Activated CD4-positive, alpha-beta T cell treated with anti-CD3 and anti-CD28 coated beads, Interleukin-2, amount 10 ng/mL, durations not matched to agents 7 days and 5 days (primary cell): ENCODE data around the gene CDH26. TPM values are rescaled to one million over a fixed set of nuclear protein-coding genes. Genes with fewer than 3 reads are reported as not detected.

Experiments
- CTCF ChIA-PET: fragments of 350-600 bp; sonication (Branson Sonifier 250); formaldehyde crosslinking; loops from one replicate; lab custom pipeline; 2021; ENCODE audit warnings: antibody characterized with exemption; lab: Charles Lee
- POLR2A ChIA-PET: fragments of 350-600 bp; sonication (Branson Sonifier 250); formaldehyde crosslinking; loops from one replicate; lab custom pipeline; 2021; ENCODE audit warnings: antibody characterized with exemption; lab: Charles Lee
- DNase-seq: peaks from one replicate; pipeline ENCODE4 v3.0.0-alpha.2; 2020
- H3K27ac Mint-ChIP-seq: one replicate; pipeline ENCODE4 v1.8.0; 2021; ENCODE audit warnings: mild to moderate bottlenecking, moderate library complexity, mixed read lengths
- H3K27me3 Mint-ChIP-seq: one replicate; pipeline ENCODE4 v1.8.0; 2021; ENCODE audit warnings: mixed read lengths
- H3K36me3 Mint-ChIP-seq: one replicate; pipeline ENCODE4 v1.8.0; 2021; ENCODE audit warnings: low read depth, mixed read lengths
- H3K4me1 Mint-ChIP-seq: one replicate; pipeline ENCODE4 v1.8.0; 2021; ENCODE audit warnings: mixed read lengths
- H3K4me3 Mint-ChIP-seq: one replicate; pipeline ENCODE4 v1.8.0; 2021; ENCODE audit warnings: mild to moderate bottlenecking, moderate library complexity, mixed read lengths
- H3K9me3 Mint-ChIP-seq: one replicate; pipeline ENCODE4 v1.8.0; 2021; ENCODE audit warnings: mixed read lengths
- total RNA-seq, 2 experiments: library from RNA; stranded (reverse); gene quantifications; one replicate each; pipeline ENCODE4 v1.2.3, GENCODE V29; 2021

The CDH26 gene
- total RNA-seq, 2 experiments from 2014 or later, result 0.40 to 0.47 TPM

DNA sequence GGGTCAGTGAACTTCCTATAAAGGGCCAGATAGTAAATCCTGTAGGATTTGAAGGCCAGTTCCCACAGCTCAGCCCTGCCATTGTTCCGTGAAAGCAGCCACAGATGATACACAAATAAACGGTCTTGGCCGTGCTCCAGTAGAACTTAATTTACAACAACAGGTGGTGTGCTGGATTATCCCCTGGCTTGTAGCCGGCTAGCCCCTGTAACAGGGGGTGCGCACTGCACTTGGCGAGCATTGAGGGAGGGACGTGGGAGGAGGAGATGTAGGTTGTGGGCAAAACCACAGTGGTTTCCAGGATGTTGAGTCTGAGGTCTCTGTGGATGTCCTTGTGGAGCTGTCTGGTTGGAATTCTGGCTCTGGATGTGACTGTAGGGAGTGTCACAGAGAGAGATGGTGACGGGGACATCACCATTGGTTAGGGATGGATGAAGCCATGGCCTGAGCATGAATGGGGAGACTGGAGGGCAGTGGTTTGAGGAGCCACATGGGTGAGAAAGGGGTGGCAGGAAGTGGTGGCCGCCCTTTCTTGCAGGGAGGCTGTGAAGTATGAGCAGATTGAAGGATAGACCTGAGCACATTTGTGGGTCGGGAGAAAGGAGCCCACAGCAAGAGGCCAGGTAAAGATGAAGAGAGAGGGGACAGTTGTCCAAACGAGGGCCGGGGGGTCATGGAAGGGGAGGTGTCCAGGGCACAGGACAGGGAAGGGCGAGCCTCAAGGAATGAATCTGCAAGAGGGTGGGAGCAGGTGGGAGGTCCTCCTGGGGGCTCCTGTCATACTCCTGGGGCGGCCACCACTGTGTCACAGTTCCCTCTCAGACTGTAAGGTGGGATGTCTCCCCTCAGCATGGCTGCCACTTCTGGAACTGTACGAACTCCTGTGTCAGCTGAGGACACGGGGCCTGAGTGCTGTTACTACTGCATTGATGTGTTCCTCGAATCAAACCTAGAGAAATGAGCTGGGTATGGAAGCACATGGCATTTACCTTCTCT, 53.6 kb downstream of the CDH26 start:
- Mint-ChIP-seq H3K4me3 (no peak overlapping the region), H3K36me3 (no peaks in the 10 kb centered on the region), H3K9me3 (no peaks in the 10 kb centered on the region), H3K27ac (no peak overlapping the region), H3K27me3 (peaks cover 11% of the 10 kb centered on the region), H3K4me1 (peaks cover 26% of the 10 kb centered on the region)
- DNase-seq, result peak; percentile 21
- CTCF ChIA-PET, result interaction anchor here (1.1 kb wide), 1 partner anchor 45 kb away, joined by 3 read pairs; no protein-coding TSS in a partner anchor
- POLR2A ChIA-PET, result no interaction called here

DNA sequence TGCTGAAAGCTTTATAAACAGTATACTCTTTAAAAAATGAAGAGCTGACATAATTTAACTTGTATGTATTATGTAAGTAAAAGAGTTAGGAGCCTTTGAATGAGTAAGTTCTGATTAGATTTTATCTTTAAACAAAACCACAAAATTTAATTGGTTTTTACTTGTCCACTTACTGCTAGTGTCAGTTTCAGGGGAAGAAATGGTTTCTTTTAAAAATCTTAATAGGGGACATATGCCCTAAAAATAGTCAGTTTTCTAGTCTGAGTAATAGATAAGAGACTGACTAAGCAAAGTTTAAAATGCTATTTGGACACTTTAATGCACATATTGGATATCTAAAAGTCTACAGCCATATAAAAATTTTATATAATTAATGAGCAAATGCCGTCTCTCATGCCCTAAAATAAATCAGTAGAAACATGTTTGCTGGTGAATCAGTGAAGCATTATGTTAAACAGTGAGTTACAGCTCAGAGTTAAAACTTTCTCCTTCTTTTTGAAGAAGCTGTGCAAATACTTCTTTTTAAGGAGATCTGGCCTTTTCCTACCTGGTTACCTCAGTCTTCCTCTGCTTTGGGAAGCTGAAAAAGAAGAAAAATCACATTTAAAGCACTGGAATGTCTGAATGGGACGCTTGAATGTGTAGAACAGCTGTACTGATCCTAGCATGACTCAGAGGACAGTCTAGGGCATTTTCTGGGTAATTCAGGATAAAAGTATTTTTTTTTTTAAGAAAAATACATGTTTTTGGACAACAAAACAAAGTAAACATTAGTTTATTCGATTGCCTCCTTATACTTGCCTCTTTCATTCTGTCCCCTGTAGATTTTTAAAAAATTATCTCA, 55.3 kb downstream of the CDH26 start:
- ChIA-PET POLR2A (no interaction called here), CTCF (interaction anchor here (0.6 to 1.1 kb wide), 2 partner anchors 43 to 1650 kb away, joined by 3 to 5 read pairs; no protein-coding TSS in a partner anchor)
- Mint-ChIP-seq H3K9me3 (peaks cover 2% of the 10 kb centered on the region), H3K27me3 (peaks cover 22% of the 10 kb centered on the region), H3K4me3 (no peak overlapping the region), H3K27ac (no peak overlapping the region), H3K36me3 (no peaks in the 10 kb centered on the region), H3K4me1 (peaks cover 24% of the 10 kb centered on the region)
- no peak for DNase-seq

DNA sequence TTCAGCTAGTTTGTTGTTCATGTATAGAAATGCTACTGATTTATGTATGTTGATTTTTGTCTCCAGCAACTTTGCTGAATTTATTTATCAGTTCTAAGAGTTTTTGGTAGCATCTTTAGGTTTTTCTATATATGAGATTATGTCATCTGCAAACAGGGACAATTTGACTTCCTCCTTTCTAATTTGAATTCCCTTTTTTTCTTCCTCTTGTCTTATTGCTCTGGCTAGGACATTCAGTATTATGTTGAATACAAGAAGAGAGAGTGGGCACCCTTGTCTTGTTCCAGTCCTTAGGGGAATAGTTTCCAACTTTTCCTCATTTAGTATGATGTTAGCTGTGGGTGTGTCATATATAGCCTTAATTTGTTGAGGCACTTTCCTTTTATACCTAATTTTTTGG, 58.2 kb downstream of the CDH26 start:
- Mint-ChIP-seq H3K36me3 (no peaks in the 10 kb centered on the region), H3K27me3 (peaks cover 20% of the 10 kb centered on the region), H3K27ac (no peak overlapping the region), H3K4me3 (no peak overlapping the region), H3K4me1 (peaks cover 15% of the 10 kb centered on the region), H3K9me3 (peaks cover 2% of the 10 kb centered on the region)
- ChIA-PET CTCF (interaction anchor here (1.3 kb wide), 1 partner anchor 17 kb away, joined by 3 read pairs; no protein-coding TSS in a partner anchor), POLR2A (no interaction called here)
- DNase-seq, result no peak

DNA sequence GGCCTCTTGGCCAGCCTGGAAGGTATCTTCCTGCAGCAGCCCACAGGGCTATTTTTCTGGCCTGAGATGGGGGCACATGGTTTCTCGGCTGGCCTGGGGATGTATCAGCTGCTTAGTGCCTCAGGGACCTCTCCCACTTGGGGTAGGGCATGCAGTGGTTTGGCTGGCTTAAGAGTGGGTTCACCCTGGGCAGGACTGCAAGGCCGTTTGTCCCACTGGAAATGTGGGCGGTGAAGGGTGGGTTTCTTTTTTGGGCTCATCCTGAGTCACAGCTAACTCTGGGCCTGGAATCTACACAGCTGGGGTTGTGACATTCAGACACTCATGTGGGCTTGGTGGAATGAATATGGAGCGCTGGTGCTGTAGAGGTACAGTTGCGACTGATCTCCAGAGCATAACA, 62.0 kb downstream of the CDH26 start:
- DNase-seq, result no peak
- Mint-ChIP-seq H3K27me3 (peaks cover 17% of the 10 kb centered on the region), H3K9me3 (peaks cover 2% of the 10 kb centered on the region), H3K27ac (no peak overlapping the region), H3K36me3 (no peaks in the 10 kb centered on the region), H3K4me3 (no peak overlapping the region), H3K4me1 (peaks cover 2% of the 10 kb centered on the region)
- POLR2A ChIA-PET, result interaction anchor here (0.7 kb wide), 1 partner anchor 28 kb away, joined by 3 read pairs; no protein-coding TSS in a partner anchor
- CTCF ChIA-PET, result no interaction called here

DNA sequence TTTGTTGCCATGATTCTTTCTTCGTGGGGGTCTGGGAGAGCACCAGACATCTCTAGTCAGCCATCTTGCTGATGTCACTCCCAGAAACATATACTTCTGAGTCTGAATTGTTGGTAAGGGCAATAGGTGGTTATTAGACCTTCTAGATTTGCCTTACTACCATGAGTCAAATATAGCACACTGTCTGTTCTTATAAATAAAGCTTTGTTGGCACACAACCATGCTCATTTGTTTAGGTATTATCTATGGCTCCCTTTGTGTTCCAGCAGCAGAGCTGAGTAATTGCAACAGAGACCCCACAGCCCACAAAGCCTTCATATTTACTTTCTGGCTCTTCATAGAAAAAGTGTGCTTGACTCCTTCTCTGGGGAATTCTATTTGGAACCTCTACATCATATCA, 62.9 kb downstream of the CDH26 start:
- POLR2A ChIA-PET, result no interaction called here
- H3K4me3 Mint-ChIP-seq, result no peak overlapping the region
- H3K4me1 Mint-ChIP-seq, result peaks cover 2% of the 10 kb centered on the region
- peaks cover 12% of the 10 kb centered on the region for H3K27me3 Mint-ChIP-seq
- no peak for DNase-seq
- H3K36me3 Mint-ChIP-seq, result no peaks in the 10 kb centered on the region
- no peak overlapping the region for H3K27ac Mint-ChIP-seq
- CTCF ChIA-PET, result no interaction called here
- H3K9me3 Mint-ChIP-seq, result peaks cover 2% of the 10 kb centered on the region

DNA sequence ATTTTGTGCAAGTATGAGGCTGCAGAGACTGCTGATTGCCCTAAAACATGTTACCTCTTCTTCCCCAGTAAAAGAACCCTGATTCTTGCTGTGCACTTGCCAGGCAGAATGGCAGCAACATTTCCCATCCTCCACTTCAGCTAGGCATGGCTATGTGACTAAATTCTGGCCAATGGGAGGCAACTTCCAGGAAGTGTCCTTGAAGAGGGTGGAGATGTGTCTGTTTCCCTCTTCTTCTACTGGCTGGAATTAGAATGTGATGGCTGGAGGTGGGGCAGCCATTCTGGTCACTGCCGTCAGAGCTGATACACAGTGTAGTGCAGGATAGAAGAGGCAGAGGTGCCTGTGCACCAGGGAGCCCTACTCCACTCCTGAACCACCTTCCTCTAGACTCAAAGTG, 64.6 kb downstream of the CDH26 start:
- Mint-ChIP-seq H3K27ac (no peak overlapping the region), H3K36me3 (no peaks in the 10 kb centered on the region), H3K4me1 (peaks cover 2% of the 10 kb centered on the region), H3K4me3 (no peak overlapping the region), H3K9me3 (no peaks in the 10 kb centered on the region), H3K27me3 (peaks cover 4% of the 10 kb centered on the region)
- DNase-seq, result no peak
- ChIA-PET POLR2A (no interaction called here), CTCF (no interaction called here)

DNA sequence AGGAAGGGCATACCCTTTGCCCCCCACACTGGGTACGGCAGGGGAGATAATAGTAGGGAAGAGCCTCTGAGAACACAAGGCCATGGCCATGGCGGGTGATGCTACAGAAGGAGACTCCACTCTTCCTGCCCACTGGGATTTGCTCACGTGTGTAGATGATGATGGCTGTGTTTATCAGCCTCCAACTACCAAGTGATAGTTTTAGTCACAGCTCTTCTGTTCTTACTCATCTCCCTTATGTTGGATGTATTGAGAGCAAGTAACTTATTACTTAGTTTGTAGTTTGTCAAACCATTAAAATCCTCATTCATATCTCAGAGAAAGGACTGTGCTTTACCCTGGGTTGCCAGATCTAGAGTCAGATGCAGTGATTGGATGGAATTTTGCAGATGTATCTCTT, 66.0 kb downstream of the CDH26 start:
- H3K27ac Mint-ChIP-seq, result no peak overlapping the region
- H3K9me3 Mint-ChIP-seq, result no peaks in the 10 kb centered on the region
- no peaks in the 10 kb centered on the region for H3K36me3 Mint-ChIP-seq
- no peak overlapping the region for H3K4me3 Mint-ChIP-seq
- POLR2A ChIA-PET, result interaction anchor here (0.6 kb wide), 1 partner anchor 667 kb away, joined by 4 read pairs; no protein-coding TSS in a partner anchor
- DNase-seq, result no peak
- no peaks in the 10 kb centered on the region for H3K4me1 Mint-ChIP-seq
- no peaks in the 10 kb centered on the region for H3K27me3 Mint-ChIP-seq
- CTCF ChIA-PET, result interaction anchor here (1.2 kb wide), 1 partner anchor 16 kb away, joined by 3 read pairs; no protein-coding TSS in a partner anchor

DNA sequence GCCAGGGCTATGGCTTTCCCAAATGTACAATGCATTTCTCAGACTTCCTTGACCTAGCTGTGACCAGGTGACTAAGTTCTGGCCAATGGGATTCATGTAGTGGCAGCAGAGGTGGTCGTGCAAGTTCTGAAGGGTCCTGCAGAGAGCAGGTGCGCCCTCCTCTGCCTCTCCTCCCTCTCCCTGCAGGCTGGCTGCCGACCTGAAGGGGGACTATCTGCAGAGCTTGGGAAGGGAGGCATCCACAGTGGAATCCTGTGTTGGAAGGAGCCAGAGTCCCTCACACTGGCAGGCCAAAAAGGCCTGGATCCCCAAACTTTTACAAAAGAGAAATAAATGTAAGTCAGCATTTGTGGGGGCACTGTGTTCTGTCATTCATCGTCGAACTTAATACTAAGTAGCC, 66.6 kb downstream of the CDH26 start:
- ChIA-PET CTCF (no interaction called here), POLR2A (interaction anchor here (0.6 kb wide), 1 partner anchor 666 kb away, joined by 4 read pairs; no protein-coding TSS in a partner anchor)
- DNase-seq, result no peak
- Mint-ChIP-seq H3K27me3 (no peaks in the 10 kb centered on the region), H3K9me3 (no peaks in the 10 kb centered on the region), H3K36me3 (no peaks in the 10 kb centered on the region), H3K4me3 (no peak overlapping the region), H3K27ac (no peak overlapping the region), H3K4me1 (no peaks in the 10 kb centered on the region)

DNA sequence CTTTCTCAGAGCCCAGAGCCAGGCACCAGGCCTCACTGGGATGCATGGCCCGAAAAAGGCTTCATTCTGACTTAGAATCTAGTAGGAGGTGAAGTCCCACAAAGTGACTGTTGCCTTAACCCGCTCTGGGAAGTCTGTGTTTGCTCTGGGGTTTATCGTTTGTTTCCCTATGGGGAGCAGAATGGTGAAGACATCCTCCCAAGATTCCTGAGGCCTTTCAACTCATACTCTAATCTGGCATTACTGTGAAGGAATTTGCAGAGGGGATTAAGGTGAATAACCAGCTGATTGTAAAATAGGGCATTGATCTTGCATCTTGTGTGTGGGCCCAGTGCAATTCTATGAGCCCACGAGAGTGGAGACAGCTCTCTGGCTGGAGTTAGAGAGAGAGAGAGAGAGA, 67.8 kb downstream of the CDH26 start:
- POLR2A ChIA-PET, result no interaction called here
- no peak for DNase-seq
- H3K9me3 Mint-ChIP-seq, result no peaks in the 10 kb centered on the region
- CTCF ChIA-PET, result no interaction called here
- no peaks in the 10 kb centered on the region for H3K36me3 Mint-ChIP-seq
- H3K4me1 Mint-ChIP-seq, result no peaks in the 10 kb centered on the region
- H3K4me3 Mint-ChIP-seq, result no peak overlapping the region
- H3K27ac Mint-ChIP-seq, result no peak overlapping the region
- no peaks in the 10 kb centered on the region for H3K27me3 Mint-ChIP-seq

DNA sequence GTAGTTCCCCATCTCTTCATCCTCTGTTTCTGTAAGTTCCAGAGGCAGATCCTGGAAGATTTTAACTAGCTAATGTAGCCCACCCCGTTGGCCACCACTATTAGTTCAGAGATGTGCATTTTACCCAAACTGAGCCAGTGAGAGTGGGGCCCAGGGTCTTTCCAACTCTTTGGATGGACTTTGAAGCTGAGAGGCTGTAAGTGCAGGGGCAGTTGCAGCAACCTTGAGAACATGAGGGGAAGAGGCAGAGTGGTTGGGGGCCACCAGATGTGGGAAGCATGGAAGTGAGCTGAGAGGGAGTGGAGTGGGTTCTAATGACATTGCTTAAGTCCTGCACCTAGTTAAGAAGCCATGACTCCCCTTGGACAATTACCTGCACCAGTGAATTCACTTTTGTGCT, 72.2 kb downstream of the CDH26 start:
- POLR2A ChIA-PET, result no interaction called here
- H3K27me3 Mint-ChIP-seq, result no peaks in the 10 kb centered on the region
- CTCF ChIA-PET, result no interaction called here

DNA sequence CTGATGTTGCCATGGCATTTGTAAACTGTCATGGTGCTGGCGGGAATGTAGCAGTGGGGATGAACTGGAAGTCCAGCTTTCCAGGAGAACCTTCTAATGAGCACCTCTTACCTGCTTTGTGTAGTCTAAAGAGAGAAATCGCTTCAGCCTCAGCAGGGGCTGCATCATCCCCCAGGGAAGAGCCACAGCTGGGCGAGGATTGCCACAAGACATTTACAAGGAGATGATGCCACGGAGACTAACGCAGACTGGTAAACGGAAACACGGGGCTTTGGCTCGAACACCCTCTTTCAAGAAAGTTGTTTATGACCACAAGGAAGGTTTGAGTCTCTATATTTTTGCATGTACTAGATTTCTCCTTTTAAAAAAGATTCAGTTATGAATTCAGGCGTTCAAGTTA, 72.9 kb downstream of the CDH26 start:
- ChIA-PET CTCF (no interaction called here), POLR2A (no interaction called here)
- no peaks in the 10 kb centered on the region for H3K27me3 Mint-ChIP-seq
- no peak overlapping the region for H3K4me3 Mint-ChIP-seq
- H3K9me3 Mint-ChIP-seq, result no peaks in the 10 kb centered on the region
- H3K27ac Mint-ChIP-seq, result no peak overlapping the region
- H3K36me3 Mint-ChIP-seq, result no peaks in the 10 kb centered on the region
- DNase-seq, result no peak
- no peaks in the 10 kb centered on the region for H3K4me1 Mint-ChIP-seq

More for the DNA sequence above, 72.2 kb downstream of the CDH26 start:
- no peak overlapping the region for H3K27ac Mint-ChIP-seq
- no peaks in the 10 kb centered on the region for H3K4me1 Mint-ChIP-seq
- H3K9me3 Mint-ChIP-seq, result no peaks in the 10 kb centered on the region
- no peaks in the 10 kb centered on the region for H3K36me3 Mint-ChIP-seq
- DNase-seq, result no peak
- H3K4me3 Mint-ChIP-seq, result no peak overlapping the region

DNA sequence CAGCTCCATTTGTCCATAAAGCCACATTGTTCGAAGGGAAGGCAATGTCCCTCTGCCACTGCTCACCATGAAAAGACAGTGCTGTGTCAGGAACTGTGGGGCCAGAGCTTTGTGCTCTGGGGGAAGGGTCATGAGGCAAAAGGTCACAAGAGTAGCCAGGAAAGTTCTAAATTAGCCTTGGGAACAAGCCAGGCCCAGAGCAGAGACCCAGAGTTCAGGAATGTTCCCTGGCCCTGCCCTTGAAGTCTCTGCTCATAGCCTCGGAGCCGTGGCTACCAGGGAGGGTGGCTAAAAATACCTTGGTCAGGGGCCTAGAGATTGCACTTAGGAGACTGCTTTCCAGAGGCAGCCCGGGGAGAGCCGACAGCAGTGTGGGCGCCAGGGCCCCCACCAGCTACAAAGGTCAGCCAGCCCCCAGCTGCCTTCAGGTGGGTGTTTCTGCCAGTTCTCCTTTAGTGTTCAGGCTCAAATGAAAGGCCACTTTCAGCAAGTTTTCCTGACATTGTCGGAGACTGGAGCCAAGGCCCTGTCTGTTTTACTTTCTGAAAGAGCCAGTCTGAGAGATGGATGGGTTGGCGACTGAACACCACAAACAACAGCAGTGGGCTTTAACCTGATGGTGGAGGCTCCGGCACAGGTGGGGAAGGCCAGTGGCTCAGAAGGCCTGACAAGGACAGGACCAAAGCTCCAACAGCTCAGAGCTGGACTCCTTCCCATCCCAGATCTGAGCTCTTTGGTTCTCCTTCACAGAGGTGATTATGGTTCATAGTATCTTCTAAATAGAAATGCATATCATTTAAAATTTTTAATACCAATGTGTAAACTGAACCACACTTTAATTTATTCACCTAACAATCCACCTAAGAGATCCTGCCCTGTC, 76.2 kb downstream of the CDH26 start:
- Mint-ChIP-seq H3K36me3 (no peaks in the 10 kb centered on the region), H3K27ac (no peak overlapping the region), H3K4me1 (no peaks in the 10 kb centered on the region), H3K9me3 (peaks cover 4% of the 10 kb centered on the region), H3K27me3 (peaks cover 2% of the 10 kb centered on the region), H3K4me3 (no peak overlapping the region)
- ChIA-PET POLR2A (no interaction called here), CTCF (interaction anchor here (1.2 kb wide), 1 partner anchor 18 kb away, joined by 3 read pairs; no protein-coding TSS in a partner anchor)
- DNase-seq, result no peak
